ENCODE measurements around the gene SALL3.
A peak's percentile ranks its signal among the peaks of the same experiment; 100 is the strongest.

The SALL3 gene

DNA sequence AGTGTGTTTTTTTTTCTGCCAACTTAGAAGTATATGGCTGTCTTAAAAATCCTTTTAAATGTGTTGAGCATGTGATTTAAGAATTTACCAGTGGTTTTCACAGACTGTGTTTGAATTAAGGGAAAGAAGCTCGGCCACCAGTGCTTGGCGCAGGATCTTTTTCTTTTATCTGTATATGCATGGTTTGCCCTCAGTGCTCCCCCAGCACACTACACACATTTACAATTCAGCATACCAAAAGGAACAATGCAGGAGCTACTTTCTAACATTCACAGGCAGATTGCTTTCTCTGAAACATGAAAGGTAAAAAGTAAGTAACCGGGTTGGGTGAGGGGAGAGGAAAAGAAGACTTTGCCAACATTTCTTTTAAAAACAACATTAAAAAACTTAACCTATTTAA is 3.9 kb downstream of the SALL3 start:
- POLR2A ChIA-PET, result no interaction called here
- no peak overlapping the region for H3K27ac ChIP-seq (ENCODE audit: extremely low read depth, low read depth, low read length)
- no peaks in the 10 kb centered on the region for H3K9me3 ChIP-seq (ENCODE audit: control insufficient read depth, insufficient read depth, low read depth, low read length)
- peaks cover 20% of the 10 kb centered on the region for H3K4me1 ChIP-seq (ENCODE audit: control insufficient read depth, insufficient read depth, low read length)
- H3K36me3 ChIP-seq (ENCODE audit: control insufficient read depth in 2 of 2, insufficient read depth in 1 of 2, low read length in 2 of 2), result no peaks in the 10 kb centered on the region
- H3K4me3 ChIP-seq (ENCODE audit: low read depth, low read length), result no peak overlapping the region
- TF ChIP-seq SP2 (tag by site-specific recombination; IDR thresholded peaks at IDR 0.05) (no peak), ZNF350 (tag by site-specific recombination; IDR thresholded peaks at IDR 0.05) (no peak), KLF9 (tag by site-specific recombination; IDR thresholded peaks at IDR 0.05; ENCODE audit: low read depth) (no peak), SCRT1 (tag by site-specific recombination; IDR thresholded peaks at IDR 0.05; ENCODE audit: borderline replicate concordance) (no peak), ZSCAN30 (tag by site-specific recombination; IDR thresholded peaks at IDR 0.05) (no peak), ZNF157 (tag by site-specific recombination; IDR thresholded peaks at IDR 0.05) (no peak), ZNF529 (tag by site-specific recombination; IDR thresholded peaks at IDR 0.05; ENCODE audit: insufficient replicate concordance) (no peak)
- TF ChIP-seq, protein P1, sequence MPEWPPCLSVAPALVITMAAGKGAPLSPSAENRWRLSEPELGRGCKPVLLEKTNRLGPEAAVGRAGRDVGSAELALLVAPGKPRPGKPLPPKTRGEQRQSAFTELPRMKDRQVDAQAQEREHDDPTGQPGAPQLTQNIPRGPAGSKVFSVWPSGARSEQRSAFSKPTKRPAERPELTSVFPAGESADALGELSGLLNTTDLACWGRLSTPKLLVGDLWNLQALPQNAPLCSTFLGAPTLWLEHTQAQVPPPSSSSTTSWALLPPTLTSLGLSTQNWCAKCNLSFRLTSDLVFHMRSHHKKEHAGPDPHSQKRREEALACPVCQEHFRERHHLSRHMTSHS (tag by site-specific recombination; IDR thresholded peaks at IDR 0.05), result no peak
- CTCF ChIA-PET, result interaction anchor here (0.6 to 2.4 kb wide), 5 partner anchors 60 to 1054 kb away, joined by 3 to 9 read pairs (median 3); no protein-coding TSS in a partner anchor

DNA sequence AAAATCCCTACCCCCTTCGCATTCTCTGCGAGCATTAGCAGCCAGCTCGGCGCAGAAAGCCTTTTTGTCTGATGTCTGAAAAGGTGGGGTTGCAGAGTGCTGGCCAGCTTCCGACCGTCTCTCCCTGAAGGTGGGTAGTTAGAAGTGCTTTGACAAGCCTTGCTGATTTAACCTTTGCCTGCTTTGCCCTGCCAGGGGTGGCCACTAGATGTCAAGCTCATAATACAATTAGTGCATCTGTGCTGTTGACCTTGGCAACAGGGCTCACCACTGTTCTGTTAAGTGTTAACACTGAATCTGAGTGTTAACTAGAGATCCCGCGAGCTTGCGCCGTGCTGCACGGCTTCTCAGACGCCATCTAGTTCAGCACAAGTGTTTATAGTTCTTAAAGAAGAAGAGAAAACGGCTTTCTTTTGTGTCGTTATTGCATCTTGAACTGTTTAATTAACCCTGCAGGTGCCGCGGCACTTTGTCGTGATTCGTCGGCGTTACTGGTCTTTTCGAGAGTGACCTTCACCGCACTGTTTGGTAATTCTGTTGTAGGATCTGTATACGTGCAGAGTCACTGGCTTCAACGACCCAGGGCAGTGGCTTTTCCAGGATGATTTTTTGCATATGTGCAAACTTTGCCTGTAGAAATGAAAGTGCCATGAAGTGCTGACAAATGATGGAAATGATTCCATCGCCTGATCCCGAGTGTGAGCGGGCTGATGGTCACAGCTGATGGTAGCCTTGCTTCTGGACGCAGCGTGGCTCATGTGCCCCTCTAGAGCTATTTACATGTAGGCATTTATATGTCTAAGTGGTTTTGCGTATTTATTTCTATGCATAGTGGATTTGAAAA is 5.5 kb downstream of the SALL3 start:
- H3K9me3 ChIP-seq (ENCODE audit: control insufficient read depth, insufficient read depth, low read depth, low read length), result no peaks in the 10 kb centered on the region
- POLR2A ChIA-PET, result no interaction called here
- H3K4me1 ChIP-seq (ENCODE audit: control insufficient read depth, insufficient read depth, low read length), result peaks cover 29% of the 10 kb centered on the region
- TF ChIP-seq SETDB1 (IDR thresholded peaks at IDR 0.05; ENCODE audit: insufficient read length, low read length) (no peak), ZNF426 (tag by site-specific recombination; IDR thresholded peaks at IDR 0.05) (no peak), ZNF274 (IDR thresholded peaks at IDR 0.05; ENCODE audit: low read length) (no peak), ZNF274 (tag by site-specific recombination; IDR thresholded peaks at IDR 0.05; ENCODE audit: borderline replicate concordance) (no peak), WT1 (tag by site-specific recombination; IDR thresholded peaks at IDR 0.05) (no peak)
- TF ChIP-seq, protein P2, sequence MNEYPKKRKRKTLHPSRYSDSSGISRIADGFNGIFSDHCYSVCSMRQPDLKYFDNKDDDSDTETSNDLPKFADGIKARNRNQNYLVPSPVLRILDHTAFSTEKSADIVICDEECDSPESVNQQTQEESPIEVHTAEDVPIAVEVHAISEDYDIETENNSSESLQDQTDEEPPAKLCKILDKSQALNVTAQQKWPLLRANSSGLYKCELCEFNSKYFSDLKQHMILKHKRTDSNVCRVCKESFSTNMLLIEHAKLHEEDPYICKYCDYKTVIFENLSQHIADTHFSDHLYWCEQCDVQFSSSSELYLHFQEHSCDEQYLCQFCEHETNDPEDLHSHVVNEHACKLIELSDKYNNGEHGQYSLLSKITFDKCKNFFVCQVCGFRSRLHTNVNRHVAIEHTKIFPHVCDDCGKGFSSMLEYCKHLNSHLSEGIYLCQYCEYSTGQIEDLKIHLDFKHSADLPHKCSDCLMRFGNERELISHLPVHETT (tag by site-specific recombination; IDR thresholded peaks at IDR 0.05), result no peak
- TF ChIP-seq, protein P3, sequence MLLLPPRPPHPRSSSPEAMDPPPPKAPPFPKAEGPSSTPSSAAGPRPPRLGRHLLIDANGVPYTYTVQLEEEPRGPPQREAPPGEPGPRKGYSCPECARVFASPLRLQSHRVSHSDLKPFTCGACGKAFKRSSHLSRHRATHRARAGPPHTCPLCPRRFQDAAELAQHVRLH (tag by site-specific recombination; IDR thresholded peaks at IDR 0.05), result no peak
- H3K4me3 ChIP-seq (ENCODE audit: low read depth, low read length), result no peak overlapping the region
- no peak overlapping the region for H3K27ac ChIP-seq (ENCODE audit: extremely low read depth, low read depth, low read length)
- H3K36me3 ChIP-seq (ENCODE audit: control insufficient read depth in 2 of 2, insufficient read depth in 1 of 2, low read length in 2 of 2), result no peaks in the 10 kb centered on the region
- CTCF ChIA-PET, result interaction anchor here (0.5 to 1.9 kb wide), 12 partner anchors 25 to 1084 kb away, joined by 3 to 5 read pairs (median 3); no protein-coding TSS in a partner anchor

DNA sequence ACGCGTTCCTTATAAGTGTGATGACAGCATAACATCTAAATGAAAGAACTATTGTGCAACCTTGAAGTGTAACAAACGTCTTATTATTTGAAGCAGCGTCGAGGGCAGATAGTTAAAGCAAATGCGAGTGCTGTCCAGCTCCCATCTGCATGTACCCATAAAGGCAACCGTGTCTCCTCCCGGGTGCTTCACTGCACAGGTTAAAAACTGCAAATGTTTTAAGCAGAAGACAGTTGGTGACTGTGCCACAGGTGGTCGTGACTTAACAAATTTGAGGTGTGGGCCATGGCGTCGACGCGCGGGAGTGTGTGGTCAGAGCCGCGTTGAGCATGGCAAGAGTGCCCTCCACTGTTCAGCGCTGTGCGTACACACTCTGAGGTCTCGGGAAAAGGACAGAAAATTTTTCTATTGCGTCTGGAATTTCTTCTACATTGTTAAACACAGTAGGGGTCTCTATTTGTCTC is 6.4 kb downstream of the SALL3 start:
- Histone ChIP-seq H3K9me3 (ENCODE audit: control insufficient read depth, insufficient read depth, low read depth, low read length) (no peaks in the 10 kb centered on the region), H3K27ac (ENCODE audit: extremely low read depth, low read depth, low read length) (no peak overlapping the region), H3K36me3 (ENCODE audit: control insufficient read depth in 2 of 2, insufficient read depth in 1 of 2, low read length in 2 of 2) (no peaks in the 10 kb centered on the region), H3K4me1 (ENCODE audit: control insufficient read depth, insufficient read depth, low read length) (peaks cover 34% of the 10 kb centered on the region), H3K4me3 (ENCODE audit: low read depth, low read length) (no peak overlapping the region)
- CTCF ChIA-PET, result interaction anchor here (0.5 to 1.9 kb wide), 15 partner anchors 19 to 1169 kb away, joined by 3 to 7 read pairs (median 3); no protein-coding TSS in a partner anchor
- POLR2A ChIA-PET, result no interaction called here
- no peak for TF ChIP-seq ZNF664 (tag by site-specific recombination; IDR thresholded peaks at IDR 0.05)
- TF ChIP-seq, protein P4, sequence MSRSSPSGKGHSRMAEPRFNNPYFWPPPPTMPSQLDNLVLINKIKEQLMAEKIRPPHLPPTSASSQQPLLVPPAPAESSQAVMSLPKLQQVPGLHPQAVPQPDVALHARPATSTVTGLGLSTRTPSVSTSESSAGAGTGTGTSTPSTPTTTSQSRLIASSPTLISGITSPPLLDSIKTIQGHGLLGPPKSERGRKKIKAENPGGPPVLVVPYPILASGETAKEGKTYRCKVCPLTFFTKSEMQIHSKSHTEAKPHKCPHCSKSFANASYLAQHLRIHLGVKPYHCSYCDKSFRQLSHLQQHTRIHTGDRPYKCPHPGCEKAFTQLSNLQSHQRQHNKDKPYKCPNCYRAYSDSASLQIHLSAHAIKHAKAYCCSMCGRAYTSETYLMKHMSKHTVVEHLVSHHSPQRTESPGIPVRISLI (tag by site-specific recombination; IDR thresholded peaks at IDR 0.05), result no peak
- TF ChIP-seq, protein P5, sequence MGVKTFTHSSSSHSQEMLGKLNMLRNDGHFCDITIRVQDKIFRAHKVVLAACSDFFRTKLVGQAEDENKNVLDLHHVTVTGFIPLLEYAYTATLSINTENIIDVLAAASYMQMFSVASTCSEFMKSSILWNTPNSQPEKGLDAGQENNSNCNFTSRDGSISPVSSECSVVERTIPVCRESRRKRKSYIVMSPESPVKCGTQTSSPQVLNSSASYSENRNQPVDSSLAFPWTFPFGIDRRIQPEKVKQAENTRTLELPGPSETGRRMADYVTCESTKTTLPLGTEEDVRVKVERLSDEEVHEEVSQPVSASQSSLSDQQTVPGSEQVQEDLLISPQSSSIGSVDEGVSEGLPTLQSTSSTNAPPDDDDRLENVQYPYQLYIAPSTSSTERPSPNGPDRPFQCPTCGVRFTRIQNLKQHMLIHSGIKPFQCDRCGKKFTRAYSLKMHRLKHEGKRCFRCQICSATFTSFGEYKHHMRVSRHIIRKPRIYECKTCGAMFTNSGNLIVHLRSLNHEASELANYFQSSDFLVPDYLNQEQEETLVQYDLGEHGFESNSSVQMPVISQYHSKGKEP (tag by site-specific recombination; IDR thresholded peaks at IDR 0.05), result no peak
- TF ChIP-seq GFI1B (tag by site-specific recombination; IDR thresholded peaks at IDR 0.05), result no peak
- peak; percentile 91 for TF ChIP-seq SCRT2 (tag by site-specific recombination; IDR thresholded peaks at IDR 0.05)
- TF ChIP-seq ZNF624 (tag by site-specific recombination; IDR thresholded peaks at IDR 0.05), result no peak
- TF ChIP-seq ZNF10 (tag by site-specific recombination; IDR thresholded peaks at IDR 0.05), result no peak
- TF ChIP-seq ZNF221 (tag by site-specific recombination; IDR thresholded peaks at IDR 0.05; ENCODE audit: borderline replicate concordance), result no peak
- TF ChIP-seq, protein P6, sequence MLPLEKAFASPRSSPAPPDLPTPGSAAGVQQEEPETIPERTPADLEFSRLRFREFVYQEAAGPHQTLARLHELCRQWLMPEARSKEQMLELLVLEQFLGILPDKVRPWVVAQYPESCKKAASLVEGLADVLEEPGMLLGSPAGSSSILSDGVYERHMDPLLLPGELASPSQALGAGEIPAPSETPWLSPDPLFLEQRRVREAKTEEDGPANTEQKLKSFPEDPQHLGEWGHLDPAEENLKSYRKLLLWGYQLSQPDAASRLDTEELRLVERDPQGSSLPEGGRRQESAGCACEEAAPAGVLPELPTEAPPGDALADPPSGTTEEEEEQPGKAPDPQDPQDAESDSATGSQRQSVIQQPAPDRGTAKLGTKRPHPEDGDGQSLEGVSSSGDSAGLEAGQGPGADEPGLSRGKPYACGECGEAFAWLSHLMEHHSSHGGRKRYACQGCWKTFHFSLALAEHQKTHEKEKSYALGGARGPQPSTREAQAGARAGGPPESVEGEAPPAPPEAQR (tag by site-specific recombination; IDR thresholded peaks at IDR 0.05), result no peak
- no peak for TF ChIP-seq ZNF658 (tag by site-specific recombination; IDR thresholded peaks at IDR 0.05)
